Neural crest cell (in vitro differentiated cells): ENCODE results near the gene TOR2A. TPM values are rescaled to one million over a fixed set of nuclear protein-coding genes. Genes with fewer than 3 reads are reported as not detected.
A peak's percentile ranks its signal among the peaks of the same experiment; 100 is the strongest.

Experiments used
- DNase-seq: peaks from one replicate; pipeline ENCODE4 v3.0.0; 2021; ENCODE audit warnings: low read depth, mixed read lengths, low spot score
- H3K27ac Mint-ChIP-seq: one replicate; pipeline ENCODE4 v1.8.0; 2021; ENCODE audit warnings: mild to moderate bottlenecking, mixed read lengths; ENCODE audit not compliant: unreplicated experiment
- H3K27me3 Mint-ChIP-seq: 2 replicates; pipeline ENCODE4 v1.8.0; 2021; ENCODE audit warnings: low read depth, mild to moderate bottlenecking, mixed read lengths
- H3K36me3 Mint-ChIP-seq: 2 replicates; pipeline ENCODE4 v1.8.0; 2021; ENCODE audit warnings: low read depth, mild to moderate bottlenecking, mixed read lengths
- H3K4me1 Mint-ChIP-seq: 2 replicates; pipeline ENCODE4 v1.8.0; 2021; ENCODE audit warnings: mixed read lengths
- H3K4me3 Mint-ChIP-seq: one replicate; pipeline ENCODE4 v1.8.0; 2021; ENCODE audit warnings: mild to moderate bottlenecking, mixed read lengths
- H3K9me3 Mint-ChIP-seq: 2 replicates; pipeline ENCODE4 v1.8.0; 2021; ENCODE audit warnings: mixed read lengths
- total RNA-seq: library from RNA; stranded (reverse); gene quantifications from 2 replicates; pipeline ENCODE4 v1.2.1, GENCODE V29; 2021
- TF ChIP-seq, protein P1 (sequence below): fragments of 200-600 bp; sonication (generic); conservative IDR thresholded peaks from 2 replicates; pipeline ENCODE4 v1.5.0; 2021; ENCODE audit warnings: antibody characterized with exemption, mild to moderate bottlenecking

The TOR2A gene
- total RNA-seq, 1 donor from 2014 or later = 27.4 TPM

GRCh38 chr9:127706836-127707241 is 28.3 kb downstream of the TOR2A start, which contains the start of gene CFAP157:
CFAP157 (plus strand) TSS chr9:127706988; CDS start chr9:127707032, 44 bp downstream.
- peak within 1 kb of the TSS; percentile 72 for H3K4me3 Mint-ChIP-seq
- no peaks in the 10 kb centered on the region for H3K36me3 Mint-ChIP-seq
- DNase-seq = no peak
- H3K27ac Mint-ChIP-seq = peak within 1 kb of the TSS; percentile 90
- peaks cover 9% of the 10 kb centered on the region for H3K4me1 Mint-ChIP-seq
- H3K27me3 Mint-ChIP-seq = no peaks in the 10 kb centered on the region
- peaks cover 2% of the 10 kb centered on the region for H3K9me3 Mint-ChIP-seq
- TF ChIP-seq, protein P1, sequence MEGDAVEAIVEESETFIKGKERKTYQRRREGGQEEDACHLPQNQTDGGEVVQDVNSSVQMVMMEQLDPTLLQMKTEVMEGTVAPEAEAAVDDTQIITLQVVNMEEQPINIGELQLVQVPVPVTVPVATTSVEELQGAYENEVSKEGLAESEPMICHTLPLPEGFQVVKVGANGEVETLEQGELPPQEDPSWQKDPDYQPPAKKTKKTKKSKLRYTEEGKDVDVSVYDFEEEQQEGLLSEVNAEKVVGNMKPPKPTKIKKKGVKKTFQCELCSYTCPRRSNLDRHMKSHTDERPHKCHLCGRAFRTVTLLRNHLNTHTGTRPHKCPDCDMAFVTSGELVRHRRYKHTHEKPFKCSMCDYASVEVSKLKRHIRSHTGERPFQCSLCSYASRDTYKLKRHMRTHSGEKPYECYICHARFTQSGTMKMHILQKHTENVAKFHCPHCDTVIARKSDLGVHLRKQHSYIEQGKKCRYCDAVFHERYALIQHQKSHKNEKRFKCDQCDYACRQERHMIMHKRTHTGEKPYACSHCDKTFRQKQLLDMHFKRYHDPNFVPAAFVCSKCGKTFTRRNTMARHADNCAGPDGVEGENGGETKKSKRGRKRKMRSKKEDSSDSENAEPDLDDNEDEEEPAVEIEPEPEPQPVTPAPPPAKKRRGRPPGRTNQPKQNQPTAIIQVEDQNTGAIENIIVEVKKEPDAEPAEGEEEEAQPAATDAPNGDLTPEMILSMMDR = no peak

- Mint-ChIP-seq H3K36me3 (no peaks in the 10 kb centered on the region), H3K4me1 (peaks cover 4% of the 10 kb centered on the region), H3K27ac (peak overlapping the region; percentile 19), H3K27me3 (no peaks in the 10 kb centered on the region), H3K9me3 (peaks cover 2% of the 10 kb centered on the region), H3K4me3 (no peak overlapping the region)
- TF ChIP-seq, protein P1 = no peak
- no peak for DNase-seq
Observed at GRCh38 chr9:127705577-127706379, 29.3 kb downstream of the TOR2A start.

- Mint-ChIP-seq H3K9me3 (no peaks in the 10 kb centered on the region), H3K27ac (no peak overlapping the region)
Observed at GRCh38 chr9:127703289-127703946, 31.7 kb downstream of the TOR2A start.

GRCh38 chr9:127700594-127701255 is 34.4 kb downstream of the TOR2A start:
- peaks cover 16% of the 10 kb centered on the region for H3K4me1 Mint-ChIP-seq
- no peaks in the 10 kb centered on the region for H3K9me3 Mint-ChIP-seq
- H3K27me3 Mint-ChIP-seq = no peaks in the 10 kb centered on the region
- DNase-seq = no peak
- H3K36me3 Mint-ChIP-seq = no peaks in the 10 kb centered on the region
- no peak overlapping the region for H3K27ac Mint-ChIP-seq
- H3K4me3 Mint-ChIP-seq = peak overlapping the region; percentile 42
- TF ChIP-seq, protein P1 = no peak

More at GRCh38 chr9:127703289-127703946, 31.7 kb downstream of the TOR2A start:
- peaks cover 15% of the 10 kb centered on the region for H3K4me1 Mint-ChIP-seq
- H3K27me3 Mint-ChIP-seq = no peaks in the 10 kb centered on the region
- TF ChIP-seq, protein P1 = no peak
- H3K36me3 Mint-ChIP-seq = no peaks in the 10 kb centered on the region
- H3K4me3 Mint-ChIP-seq = no peak overlapping the region
- no peak for DNase-seq

GRCh38 chr9:127700140-127700539 is 35.0 kb downstream of the TOR2A start:
- Mint-ChIP-seq H3K36me3 (no peaks in the 10 kb centered on the region), H3K27me3 (no peaks in the 10 kb centered on the region), H3K27ac (no peak overlapping the region), H3K4me3 (peak overlapping the region; percentile 42), H3K9me3 (no peaks in the 10 kb centered on the region), H3K4me1 (peaks cover 16% of the 10 kb centered on the region)
- TF ChIP-seq, protein P1 = no peak
- DNase-seq = no peak
